WI38 (cell line): ENCODE data around the gene GADD45GIP1.
"Not testable (repeated sequence)": the region's sequence is repeated elsewhere in the genome, so short reads cannot be mapped to it uniquely, and the experiment has no call there.

ENCODE experiments used
- H3K4me3 ChIP-seq: 2 replicates; pipeline ENCODE4 v1.5.1; 2011; ENCODE audit warnings: low read depth, mild to moderate bottlenecking, control low read depth, low read length
- CTCF ChIP-seq: IDR thresholded peaks from 2 replicates; pipeline ENCODE4 v1.5.1; 2012; ENCODE audit warnings: low read depth, mild to moderate bottlenecking, control low read depth, low read length

Gene GADD45GIP1

GRCh38 chr19:12982648-12983047 is 25.6 kb upstream of the GADD45GIP1 start:
- H3K4me3 ChIP-seq = no peak overlapping the region
- no peak for TF ChIP-seq CTCF

GRCh38 chr19:12979974-12980373 is 23.0 kb upstream of the GADD45GIP1 start:
- no peak for TF ChIP-seq CTCF
- H3K4me3 ChIP-seq = no peak overlapping the region

- H3K4me3 ChIP-seq = not testable (repeated sequence)
Observed at GRCh38 chr19:12976109-12976508, 19.1 kb upstream of the GADD45GIP1 start.

- no peak overlapping the region for H3K4me3 ChIP-seq
- no peak for TF ChIP-seq CTCF
Observed at GRCh38 chr19:12975221-12975741, 18.3 kb upstream of the GADD45GIP1 start.

- no peak for TF ChIP-seq CTCF
Observed at GRCh38 chr19:12974301-12975220, 17.5 kb upstream of the GADD45GIP1 start.

GRCh38 chr19:12973236-12973635 is 16.2 kb upstream of the GADD45GIP1 start:
- TF ChIP-seq CTCF = no peak
- no peak overlapping the region for H3K4me3 ChIP-seq

More at GRCh38 chr19:12974301-12975220, 17.5 kb upstream of the GADD45GIP1 start:
- no peak overlapping the region for H3K4me3 ChIP-seq

GRCh38 chr19:12970070-12970820 is 13.2 kb upstream of the GADD45GIP1 start:
- H3K4me3 ChIP-seq = no peak overlapping the region
- no peak for TF ChIP-seq CTCF
